HepG2 (cell line): ENCODE measurements around the gene LDLRAD4. TPM values are rescaled to one million over a fixed set of nuclear protein-coding genes. Genes with fewer than 3 reads are reported as not detected.

Source experiments
- EHMT2 ChIP-seq: fragments of 200-600 bp; sonication (generic); IDR thresholded peaks from 2 replicates; pipeline ENCODE4 v1.7.0; 2017; ENCODE audit warnings: antibody characterized with exemption, low read depth, low read length, borderline replicate concordance
- ELF3 ChIP-seq: IDR thresholded peaks from 2 replicates; pipeline ENCODE4 v1.6.1; 2016; ENCODE audit warnings: missing genetic modification reagents, missing compliant biosample characterization
- KDM2A ChIP-seq: sonication (generic); formaldehyde crosslinking; IDR thresholded peaks from 2 replicates; pipeline ENCODE4 v1.4.0; 2020; ENCODE audit warnings: low read depth, missing genetic modification reagents, borderline replicate concordance
- NR2F1 ChIP-seq, 2 experiments: fragments of 450-650 bp in 1 of 2; formaldehyde crosslinking in 1 of 2; IDR thresholded peaks; 2 replicates each; pipeline versions ENCODE4 v1.5.0 to v1.6.1; 2016 to 2020; ENCODE audit warnings: mild to moderate bottlenecking in 1 of 2, missing compliant biosample characterization in 1 of 2, missing genetic modification reagents in 1 of 2, moderate library complexity in 1 of 2
- PCBP1 ChIP-seq: fragments of 200-400 bp; formaldehyde crosslinking; IDR thresholded peaks from 2 replicates; pipeline ENCODE4 v1.6.1; 2017; ENCODE audit warnings: mild to moderate bottlenecking, low read depth, low read length, borderline replicate concordance
- SAP130 ChIP-seq: IDR thresholded peaks from 2 replicates; pipeline ENCODE4 v1.6.1; 2016; ENCODE audit warnings: low read depth
- ZBTB21 ChIP-seq: sonication (generic); formaldehyde crosslinking; IDR thresholded peaks from 2 replicates; pipeline ENCODE4 v1.4.0; 2020; ENCODE audit warnings: missing genetic modification reagents
- ZBTB38 ChIP-seq: sonication (generic); formaldehyde crosslinking; IDR thresholded peaks from 2 replicates; pipeline ENCODE4 v1.5.1; 2020; ENCODE audit warnings: mild to moderate bottlenecking, missing genetic modification reagents
- ZNF207 ChIP-seq: fragments of 450-650 bp; IDR thresholded peaks from 2 replicates; pipeline ENCODE4 v1.6.1; 2016; ENCODE audit warnings: antibody characterized with exemption, borderline replicate concordance
- ZNF292 ChIP-seq: sonication (generic); formaldehyde crosslinking; IDR thresholded peaks from 2 replicates; pipeline ENCODE4 v1.8.1; 2022; ENCODE audit warnings: mild to moderate bottlenecking, low read depth, missing genetic modification reagents, borderline replicate concordance
- ZNF670 ChIP-seq: sonication (generic); formaldehyde crosslinking; IDR thresholded peaks from 2 replicates; pipeline ENCODE4 v1.8.0; 2022; ENCODE audit warnings: mild to moderate bottlenecking, missing genetic modification reagents, borderline replicate concordance
- polyA plus RNA-seq, 8 experiments: library from polyadenylated mRNA; depleted of rRNA in 3 of 8; stranded (reverse) in 7 of 8; unstranded in 1 of 8; fragments of >200 nt; fragmentation: Illumina TruSeq in 4 of 8; extraction: Trizol in 4 of 8; gene quantifications; 2 replicates each; pipeline versions ENCODE4 v1.2.1 to v1.2.3, GENCODE V29; 2011 to 2016; ENCODE audit warnings: low read depth in 4 of 8, missing spikeins in 1 of 8, mixed read lengths in 1 of 8; ENCODE audit not compliant: insufficient read depth in 1 of 8
- total RNA-seq, 5 experiments: library from RNA; depleted of rRNA; stranded (reverse); fragments of >200 nt; fragmentation: Illumina TruSeq; extraction: Trizol; gene quantifications; 2 replicates each; pipeline ENCODE4 v1.2.3, GENCODE V29; 2016; ENCODE audit warnings: low read depth in 1 of 5
- TF ChIP-seq, protein P1 (sequence below): sonication (generic); formaldehyde crosslinking; IDR thresholded peaks from one replicate; pipeline ENCODE4 v1.5.1; 2020; ENCODE audit warnings: mild to moderate bottlenecking, missing genetic modification reagents; ENCODE audit errors: not compliant biosample characterization
- TF ChIP-seq, protein P2 (sequence below), 2 experiments: sonication (generic) in 1 of 2; formaldehyde crosslinking in 1 of 2; IDR thresholded peaks; 2 replicates each; pipeline versions ENCODE4 v1.4.0 to v1.6.1; 2018 to 2020; ENCODE audit warnings: missing genetic modification reagents in 2 of 2, borderline replicate concordance in 1 of 2, low read depth in 1 of 2, mild to moderate bottlenecking in 1 of 2, missing biosample characterization in 1 of 2
- TF ChIP-seq, protein P3 (sequence below): sonication (generic); formaldehyde crosslinking; IDR thresholded peaks from 2 replicates; pipeline ENCODE4 v1.5.1; 2020; ENCODE audit warnings: missing genetic modification reagents, mild to moderate bottlenecking, borderline replicate concordance

LDLRAD4 gene
- total and polyA plus RNA-seq, 2 of the 13 experiments (the other 11 are each of a cell fraction or from before 2014, with no cell fraction given), result 13.6 to 20.9 TPM

DNA sequence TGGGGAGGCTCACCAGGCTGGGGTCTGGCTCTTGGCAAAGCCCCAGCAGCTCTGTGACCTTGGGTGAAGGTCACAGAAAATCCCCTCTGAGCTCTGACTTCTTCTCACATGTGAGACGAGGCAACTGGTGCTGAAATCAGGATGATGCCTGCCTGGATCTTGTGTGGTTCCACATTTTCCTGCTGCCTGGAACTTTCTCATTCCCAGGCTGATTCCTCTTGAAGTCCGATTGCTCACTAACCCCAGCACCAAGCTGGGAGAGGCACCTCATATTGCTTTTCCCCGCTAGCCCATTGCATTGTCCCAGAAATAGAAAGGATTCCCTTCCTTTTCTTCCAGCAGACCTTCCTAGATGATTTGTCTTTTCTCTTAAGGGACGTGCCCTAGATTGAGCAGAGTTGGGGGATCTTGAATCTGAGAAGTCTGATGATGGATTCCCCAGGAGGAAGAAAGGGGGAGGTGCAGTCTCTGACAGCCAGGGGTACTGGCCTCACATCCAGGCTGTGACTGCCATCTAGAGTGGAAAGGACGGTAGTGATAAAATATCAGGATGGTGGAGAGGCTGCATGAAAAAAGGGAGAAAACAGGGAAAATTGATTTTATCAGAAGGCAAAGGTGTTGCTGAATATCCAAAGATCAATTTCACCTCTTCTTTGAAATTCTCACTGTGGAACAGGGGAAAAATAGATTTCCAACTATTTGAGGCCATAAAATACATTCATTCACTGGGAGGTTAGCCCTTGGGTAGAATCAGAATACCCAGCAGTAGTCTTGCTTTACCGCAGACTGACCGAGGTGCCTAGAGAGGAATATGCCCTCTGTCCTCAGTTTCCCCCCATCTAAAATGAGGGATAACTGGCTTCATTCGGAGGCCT is 411.5 kb downstream of the LDLRAD4 start (continued):
- TF ChIP-seq, protein P1, sequence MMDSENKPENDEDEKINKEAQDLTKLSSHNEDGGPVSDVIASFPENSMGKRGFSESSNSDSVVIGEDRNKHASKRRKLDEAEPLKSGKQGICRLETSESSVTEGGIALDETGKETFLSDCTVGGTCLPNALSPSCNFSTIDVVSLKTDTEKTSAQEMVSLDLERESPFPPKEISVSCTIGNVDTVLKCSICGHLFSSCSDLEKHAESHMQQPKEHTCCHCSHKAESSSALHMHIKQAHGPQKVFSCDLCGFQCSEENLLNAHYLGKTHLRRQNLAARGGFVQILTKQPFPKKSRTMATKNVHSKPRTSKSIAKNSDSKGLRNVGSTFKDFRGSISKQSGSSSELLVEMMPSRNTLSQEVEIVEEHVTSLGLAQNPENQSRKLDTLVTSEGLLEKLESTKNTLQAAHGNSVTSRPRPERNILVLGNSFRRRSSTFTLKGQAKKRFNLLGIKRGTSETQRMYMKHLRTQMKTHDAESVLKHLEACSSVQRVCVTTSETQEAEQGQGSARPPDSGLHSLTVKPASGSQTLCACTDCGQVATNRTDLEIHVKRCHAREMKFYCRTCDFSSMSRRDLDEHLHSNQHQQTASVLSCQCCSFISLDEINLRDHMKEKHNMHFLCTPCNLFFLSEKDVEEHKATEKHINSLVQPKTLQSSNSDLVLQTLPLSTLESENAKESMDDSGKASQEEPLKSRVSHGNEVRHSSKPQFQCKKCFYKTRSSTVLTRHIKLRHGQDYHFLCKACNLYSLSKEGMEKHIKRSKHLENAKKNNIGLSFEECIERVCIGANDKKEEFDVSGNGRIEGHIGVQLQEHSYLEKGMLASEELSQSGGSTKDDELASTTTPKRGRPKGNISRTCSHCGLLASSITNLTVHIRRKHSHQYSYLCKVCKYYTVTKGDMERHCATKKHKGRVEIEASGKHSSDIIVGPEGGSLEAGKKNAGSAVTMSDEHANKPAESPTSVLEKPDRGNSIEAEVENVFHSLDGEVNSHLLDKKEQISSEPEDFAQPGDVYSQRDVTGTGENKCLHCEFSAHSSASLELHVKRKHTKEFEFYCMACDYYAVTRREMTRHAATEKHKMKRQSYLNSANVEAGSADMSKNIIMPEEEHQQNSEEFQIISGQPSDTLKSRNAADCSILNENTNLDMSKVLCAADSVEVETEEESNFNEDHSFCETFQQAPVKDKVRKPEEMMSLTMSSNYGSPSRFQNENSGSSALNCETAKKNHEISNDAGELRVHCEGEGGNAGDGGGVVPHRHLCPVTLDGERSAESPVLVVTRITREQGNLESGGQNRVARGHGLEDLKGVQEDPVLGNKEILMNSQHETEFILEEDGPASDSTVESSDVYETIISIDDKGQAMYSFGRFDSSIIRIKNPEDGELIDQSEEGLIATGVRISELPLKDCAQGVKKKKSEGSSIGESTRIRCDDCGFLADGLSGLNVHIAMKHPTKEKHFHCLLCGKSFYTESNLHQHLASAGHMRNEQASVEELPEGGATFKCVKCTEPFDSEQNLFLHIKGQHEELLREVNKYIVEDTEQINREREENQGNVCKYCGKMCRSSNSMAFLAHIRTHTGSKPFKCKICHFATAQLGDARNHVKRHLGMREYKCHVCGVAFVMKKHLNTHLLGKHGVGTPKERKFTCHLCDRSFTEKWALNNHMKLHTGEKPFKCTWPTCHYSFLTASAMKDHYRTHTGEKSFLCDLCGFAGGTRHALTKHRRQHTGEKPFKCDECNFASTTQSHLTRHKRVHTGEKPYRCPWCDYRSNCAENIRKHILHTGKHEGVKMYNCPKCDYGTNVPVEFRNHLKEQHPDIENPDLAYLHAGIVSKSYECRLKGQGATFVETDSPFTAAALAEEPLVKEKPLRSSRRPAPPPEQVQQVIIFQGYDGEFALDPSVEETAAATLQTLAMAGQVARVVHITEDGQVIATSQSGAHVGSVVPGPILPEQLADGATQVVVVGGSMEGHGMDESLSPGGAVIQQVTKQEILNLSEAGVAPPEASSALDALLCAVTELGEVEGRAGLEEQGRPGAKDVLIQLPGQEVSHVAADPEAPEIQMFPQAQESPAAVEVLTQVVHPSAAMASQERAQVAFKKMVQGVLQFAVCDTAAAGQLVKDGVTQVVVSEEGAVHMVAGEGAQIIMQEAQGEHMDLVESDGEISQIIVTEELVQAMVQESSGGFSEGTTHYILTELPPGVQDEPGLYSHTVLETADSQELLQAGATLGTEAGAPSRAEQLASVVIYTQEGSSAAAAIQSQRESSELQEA (CRISPR knock-in tag), result no peak
- TF ChIP-seq ELF3 (CRISPR knock-in tag) (0 out of 2 replicates have a peak, but pooled peaks have one; percentile 21), PCBP1 (no peak), ZBTB38 (no peak), ZNF292 (no peak), ZBTB21 (no peak), SAP130 (CRISPR knock-in tag) (peak; percentile 25; the same call in 1 of the 2 replicates), EHMT2 (no peak), ZNF670 (CRISPR knock-in tag) (no peak), ZNF207 (no peak), NR2F1 (CRISPR knock-in tag; IDR thresholded peaks at IDR 0.05) (no peak), KDM2A (CRISPR knock-in tag) (0 out of 2 replicates have a peak, but pooled peaks have one; percentile 19)
- TF ChIP-seq, protein P2, sequence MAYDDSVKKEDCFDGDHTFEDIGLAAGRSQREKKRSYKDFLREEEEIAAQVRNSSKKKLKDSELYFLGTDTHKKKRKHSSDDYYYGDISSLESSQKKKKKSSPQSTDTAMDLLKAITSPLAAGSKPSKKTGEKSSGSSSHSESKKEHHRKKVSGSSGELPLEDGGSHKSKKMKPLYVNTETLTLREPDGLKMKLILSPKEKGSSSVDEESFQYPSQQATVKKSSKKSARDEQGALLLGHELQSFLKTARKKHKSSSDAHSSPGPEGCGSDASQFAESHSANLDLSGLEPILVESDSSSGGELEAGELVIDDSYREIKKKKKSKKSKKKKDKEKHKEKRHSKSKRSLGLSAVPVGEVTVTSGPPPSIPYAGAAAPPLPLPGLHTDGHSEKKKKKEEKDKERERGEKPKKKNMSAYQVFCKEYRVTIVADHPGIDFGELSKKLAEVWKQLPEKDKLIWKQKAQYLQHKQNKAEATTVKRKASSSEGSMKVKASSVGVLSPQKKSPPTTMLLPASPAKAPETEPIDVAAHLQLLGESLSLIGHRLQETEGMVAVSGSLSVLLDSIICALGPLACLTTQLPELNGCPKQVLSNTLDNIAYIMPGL (CRISPR knock-in tag; IDR thresholded peaks at IDR 0.05; ENCODE audit: borderline replicate concordance in 1 of 2, low read depth in 1 of 2), result 0 out of 4 replicates have a peak, but pooled peaks of 1 of the 2 experiments have one; percentile 39
- TF ChIP-seq, protein P3, sequence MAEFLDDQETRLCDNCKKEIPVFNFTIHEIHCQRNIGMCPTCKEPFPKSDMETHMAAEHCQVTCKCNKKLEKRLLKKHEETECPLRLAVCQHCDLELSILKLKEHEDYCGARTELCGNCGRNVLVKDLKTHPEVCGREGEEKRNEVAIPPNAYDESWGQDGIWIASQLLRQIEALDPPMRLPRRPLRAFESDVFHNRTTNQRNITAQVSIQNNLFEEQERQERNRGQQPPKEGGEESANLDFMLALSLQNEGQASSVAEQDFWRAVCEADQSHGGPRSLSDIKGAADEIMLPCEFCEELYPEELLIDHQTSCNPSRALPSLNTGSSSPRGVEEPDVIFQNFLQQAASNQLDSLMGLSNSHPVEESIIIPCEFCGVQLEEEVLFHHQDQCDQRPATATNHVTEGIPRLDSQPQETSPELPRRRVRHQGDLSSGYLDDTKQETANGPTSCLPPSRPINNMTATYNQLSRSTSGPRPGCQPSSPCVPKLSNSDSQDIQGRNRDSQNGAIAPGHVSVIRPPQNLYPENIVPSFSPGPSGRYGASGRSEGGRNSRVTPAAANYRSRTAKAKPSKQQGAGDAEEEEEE (CRISPR knock-in tag), result no peak
